Mesendoderm (in vitro differentiated cells): ENCODE measurements around the gene FAM118A.
"Not testable (repeated sequence)": the region's sequence is repeated elsewhere in the genome, so short reads cannot be mapped to it uniquely, and the experiment has no call there.

ENCODE experiments used
- DNase-seq: peaks from one replicate; pipeline ENCODE4 v3.0.0; 2013
- H2AK5ac ChIP-seq: 2 replicates; pipeline ENCODE4 v1.6.1; 2013; ENCODE audit warnings: low read length, inconsistent platforms
- H2BK120ac ChIP-seq: 2 replicates; pipeline ENCODE4 v1.6.1; 2013; ENCODE audit warnings: low read depth, mild to moderate bottlenecking, low read length, moderate library complexity, mixed read lengths
- H2BK15ac ChIP-seq: replicated peaks from 2 replicates; pipeline ENCODE4 v1.6.1; 2013; ENCODE audit warnings: low read depth, mild to moderate bottlenecking, moderate library complexity
- H2BK5ac ChIP-seq: 2 replicates; pipeline ENCODE4 v1.6.1; 2013; ENCODE audit warnings: low read length, inconsistent platforms
- H3K18ac ChIP-seq: 2 replicates; pipeline ENCODE4 v1.6.1; 2013; ENCODE audit warnings: mild to moderate bottlenecking, low read length, mixed read lengths
- H3K23ac ChIP-seq: one replicate; pipeline ENCODE4 v1.6.1; 2013; ENCODE audit warnings: low read length
- H3K27ac ChIP-seq: 2 replicates; pipeline ENCODE4 v1.5.1; 2013; ENCODE audit warnings: low read depth, mild to moderate bottlenecking, inconsistent platforms, low read length, moderate library complexity
- H3K27me3 ChIP-seq: 2 replicates; pipeline ENCODE4 v1.6.1; 2013; ENCODE audit warnings: low read length, control low read depth, mild to moderate bottlenecking, inconsistent platforms; ENCODE audit not compliant: insufficient read depth, poor library complexity
- H3K36me3 ChIP-seq: 2 replicates; pipeline ENCODE4 v1.6.1; 2013; ENCODE audit warnings: low read length, inconsistent platforms; ENCODE audit not compliant: control insufficient read depth, insufficient read depth
- H3K4ac ChIP-seq: one replicate; pipeline ENCODE4 v1.6.1; 2013; ENCODE audit warnings: low read depth, mild to moderate bottlenecking, low read length, moderate library complexity
- H3K4me1 ChIP-seq: 2 replicates; pipeline ENCODE4 v1.6.1; 2013; ENCODE audit warnings: low read depth, low read length, inconsistent platforms; ENCODE audit not compliant: control insufficient read depth
- H3K4me2 ChIP-seq: 2 replicates; pipeline ENCODE4 v1.6.1; 2013; ENCODE audit warnings: low read length
- H3K4me3 ChIP-seq: 2 replicates; pipeline ENCODE4 v1.5.1; 2013; ENCODE audit warnings: mild to moderate bottlenecking, low read length
- H3K56ac ChIP-seq: one replicate; pipeline ENCODE4 v1.6.1; 2013; ENCODE audit warnings: low read length
- H3K79me1 ChIP-seq: 2 replicates; pipeline ENCODE4 v1.6.1; 2013; ENCODE audit warnings: low read length, inconsistent platforms
- H3K79me2 ChIP-seq: 2 replicates; pipeline ENCODE4 v1.6.1; 2013; ENCODE audit warnings: mild to moderate bottlenecking, low read length; ENCODE audit not compliant: control insufficient read depth, insufficient read depth
- H3K9ac ChIP-seq: 2 replicates; pipeline ENCODE4 v1.6.1; 2013; ENCODE audit warnings: low read length, inconsistent platforms
- H4K5ac ChIP-seq: one replicate; pipeline ENCODE4 v1.6.1; 2013; ENCODE audit warnings: low read length
- H4K8ac ChIP-seq: one replicate; pipeline ENCODE4 v1.6.1; 2013; ENCODE audit warnings: low read depth, mild to moderate bottlenecking, control low read depth, low read length, moderate library complexity
- WGBS: extraction: QIAGEN DNeasy Blood & Tissue Kit; methylation state at CpG from one replicate; pipeline ENCODE4 v1.1.7; 2013; ENCODE audit warnings: low lambda C conversion rate, missing lambda C conversion rate; ENCODE audit not compliant: insufficient coverage; ENCODE audit errors: extremely low coverage; 5-methylcytosine and 5-hydroxymethylcytosine counted together

The FAM118A gene

DNA sequence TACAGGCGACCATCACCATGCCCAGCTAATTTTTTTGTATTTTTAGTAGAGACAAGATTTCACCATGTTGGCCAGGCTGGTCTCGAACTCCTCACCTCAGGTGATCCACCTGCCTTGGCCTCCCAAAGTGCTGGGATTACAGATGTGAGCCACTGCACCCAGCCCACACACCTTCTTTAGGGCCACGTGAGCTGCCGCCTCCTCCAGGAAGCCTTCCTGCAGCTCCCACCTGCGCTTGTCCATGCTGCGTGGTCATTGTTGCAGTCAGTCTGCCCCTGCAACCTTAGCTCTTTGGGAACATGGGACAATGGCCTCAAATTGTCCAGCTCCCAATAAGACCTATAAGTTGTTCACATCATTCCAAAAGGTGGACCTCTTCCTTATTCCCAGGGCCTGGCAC is 14.7 kb upstream of the FAM118A start:
- not testable (repeated sequence) for H2BK5ac ChIP-seq, H3K23ac ChIP-seq, H3K9ac ChIP-seq, H3K79me1 ChIP-seq, H3K27ac ChIP-seq, H3K4me1 ChIP-seq, H2BK120ac ChIP-seq, H4K5ac ChIP-seq, H3K4ac ChIP-seq, H3K18ac ChIP-seq, H3K27me3 ChIP-seq, H3K56ac ChIP-seq, H2BK15ac ChIP-seq, H3K4me2 ChIP-seq, H2AK5ac ChIP-seq, H3K36me3 ChIP-seq, H4K8ac ChIP-seq, DNase-seq, H3K4me3 ChIP-seq, H3K79me2 ChIP-seq
- no CpG with 5 or more reads among the region's 6 CpGs for WGBS

- Histone ChIP-seq H4K5ac (no peak overlapping the region), H3K4me3 (no peak overlapping the region), H2BK15ac (no peak overlapping the region), H3K4me2 (no peak overlapping the region), H3K4ac (no peak overlapping the region), H3K23ac (no peak overlapping the region), H2BK120ac (no peak overlapping the region), H3K27me3 (no peaks in the 10 kb centered on the region), H3K79me2 (no peaks in the 10 kb centered on the region), H3K36me3 (no peaks in the 10 kb centered on the region), H3K27ac (no peak overlapping the region), H2BK5ac (no peak overlapping the region), H3K4me1 (peaks cover 4% of the 10 kb centered on the region), H3K9ac (no peak overlapping the region), H4K8ac (no peak overlapping the region), H3K56ac (no peak overlapping the region), H3K18ac (no peak overlapping the region), H3K79me1 (no peaks in the 10 kb centered on the region), H2AK5ac (no peak overlapping the region)
- no peak for DNase-seq
- WGBS, result no CpG with 5 or more reads among the region's 9 CpGs
Measured at GRCh38 chr22:45295492-45295891, 14.2 kb upstream of the FAM118A start.

GRCh38 chr22:45296628-45297297 is 13.0 kb upstream of the FAM118A start:
- no peak overlapping the region for H2BK5ac ChIP-seq
- no peak overlapping the region for H4K8ac ChIP-seq
- H3K79me2 ChIP-seq, result no peaks in the 10 kb centered on the region
- peak overlapping the region; percentile 80 for H3K23ac ChIP-seq
- H3K79me1 ChIP-seq, result no peaks in the 10 kb centered on the region
- DNase-seq, result no peak
- H3K27me3 ChIP-seq, result no peaks in the 10 kb centered on the region
- no peak overlapping the region for H3K56ac ChIP-seq
- no peak overlapping the region for H3K4me2 ChIP-seq
- WGBS, result no CpG with 5 or more reads among the region's 13 CpGs
- no peak overlapping the region for H2BK15ac ChIP-seq
- no peak overlapping the region for H3K27ac ChIP-seq
- H2AK5ac ChIP-seq, result no peak overlapping the region
- H3K4ac ChIP-seq, result no peak overlapping the region
- H3K18ac ChIP-seq, result no peak overlapping the region
- H3K4me1 ChIP-seq, result peaks cover 4% of the 10 kb centered on the region
- H2BK120ac ChIP-seq, result no peak overlapping the region
- H3K9ac ChIP-seq, result no peak overlapping the region
- H3K4me3 ChIP-seq, result no peak overlapping the region
- H3K36me3 ChIP-seq, result no peaks in the 10 kb centered on the region
- H4K5ac ChIP-seq, result no peak overlapping the region

GRCh38 chr22:45298934-45299505 is 10.7 kb upstream of the FAM118A start:
- Histone ChIP-seq H3K27ac (no peak overlapping the region), H3K4me3 (no peak overlapping the region), H3K36me3 (no peaks in the 10 kb centered on the region), H3K18ac (no peak overlapping the region), H4K8ac (no peak overlapping the region), H4K5ac (no peak overlapping the region), H2BK5ac (no peak overlapping the region), H3K4me1 (peaks cover 4% of the 10 kb centered on the region), H3K56ac (peak overlapping the region; percentile 59), H3K23ac (peak overlapping the region; percentile 29), H2BK120ac (no peak overlapping the region), H3K9ac (no peak overlapping the region), H2BK15ac (no peak overlapping the region), H3K4me2 (no peak overlapping the region), H3K4ac (no peak overlapping the region), H3K79me2 (no peaks in the 10 kb centered on the region), H3K27me3 (no peaks in the 10 kb centered on the region), H3K79me1 (no peaks in the 10 kb centered on the region), H2AK5ac (no peak overlapping the region)
- WGBS, result no CpG with 5 or more reads among the region's 15 CpGs
- DNase-seq, result peak; percentile 42

DNA sequence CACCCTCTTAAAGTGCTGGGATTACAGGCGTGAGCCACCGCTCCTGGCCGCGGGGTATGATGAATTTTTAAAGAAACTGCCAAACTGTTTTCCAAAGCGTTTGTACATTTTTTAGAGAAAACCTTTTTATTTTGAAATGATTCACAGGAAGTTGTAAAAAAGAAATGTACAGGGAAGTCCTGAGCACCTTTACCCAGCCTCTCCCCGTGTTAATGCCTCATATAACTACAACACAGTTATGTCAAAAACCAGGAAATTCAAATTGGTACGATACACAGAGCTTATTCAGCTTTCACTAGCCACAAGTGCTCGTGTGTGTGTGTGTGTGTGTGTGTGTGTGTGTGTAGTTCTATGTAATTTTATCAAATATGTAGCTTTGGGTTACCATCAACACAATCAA is 7.0 kb upstream of the FAM118A start:
- Histone ChIP-seq H3K18ac (no peak overlapping the region), H3K79me2 (no peaks in the 10 kb centered on the region), H3K56ac (no peak overlapping the region), H3K79me1 (no peaks in the 10 kb centered on the region), H3K4me2 (no peak overlapping the region), H3K9ac (no peak overlapping the region), H3K4me3 (no peak overlapping the region), H3K27ac (no peak overlapping the region), H3K23ac (no peak overlapping the region), H3K36me3 (no peaks in the 10 kb centered on the region), H2BK5ac (no peak overlapping the region), H3K27me3 (no peaks in the 10 kb centered on the region), H2AK5ac (no peak overlapping the region), H2BK15ac (no peak overlapping the region), H3K4me1 (peaks cover 4% of the 10 kb centered on the region), H4K5ac (no peak overlapping the region), H2BK120ac (no peak overlapping the region), H3K4ac (no peak overlapping the region), H4K8ac (no peak overlapping the region)
- no CpG with 5 or more reads among the region's 8 CpGs for WGBS
- no peak for DNase-seq

DNA sequence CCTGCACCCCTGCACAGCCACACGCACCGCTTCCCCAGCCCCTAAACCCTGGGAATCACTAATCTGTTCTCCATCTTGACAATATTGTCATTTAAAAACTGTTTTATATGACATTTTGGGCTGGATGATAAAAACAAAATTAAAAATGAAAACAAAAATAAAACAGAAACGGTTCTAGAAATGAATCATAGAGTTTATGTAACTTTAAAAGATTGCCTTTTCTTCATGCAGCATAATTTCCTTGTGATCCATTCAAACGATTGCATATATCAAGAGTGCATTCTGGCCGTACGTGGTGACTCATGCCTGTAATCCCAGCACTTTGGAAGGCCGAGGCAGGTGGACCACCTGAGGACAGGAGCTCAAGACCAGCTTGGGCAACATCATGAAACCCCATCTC is 6.6 kb upstream of the FAM118A start:
- Histone ChIP-seq H3K4me3 (no peak overlapping the region), H3K4me1 (peaks cover 4% of the 10 kb centered on the region), H2AK5ac (no peak overlapping the region), H3K4me2 (no peak overlapping the region), H3K23ac (no peak overlapping the region), H3K9ac (no peak overlapping the region), H3K4ac (no peak overlapping the region), H2BK5ac (no peak overlapping the region), H3K56ac (no peak overlapping the region), H3K36me3 (no peaks in the 10 kb centered on the region), H2BK120ac (no peak overlapping the region), H2BK15ac (no peak overlapping the region), H4K8ac (no peak overlapping the region), H3K27ac (no peak overlapping the region), H3K27me3 (no peaks in the 10 kb centered on the region), H3K79me2 (no peaks in the 10 kb centered on the region), H4K5ac (no peak overlapping the region), H3K18ac (no peak overlapping the region), H3K79me1 (no peaks in the 10 kb centered on the region)
- DNase-seq, result no peak
- no CpG with 5 or more reads among the region's 7 CpGs for WGBS
